Measurements from ENCODE around the gene DDX25. TPM values are rescaled to one million over a fixed set of nuclear protein-coding genes. Genes with fewer than 3 reads are reported as not detected.

DDX25 gene
- total RNA-seq, 1 experiment from 2014 or later, result not detected

GRCh38 chr11:125948278-125949051 lies 44.2 kb downstream of the DDX25 start:
- no peak for DNase-seq (ENCODE audit: extremely low read depth, low read depth)

GRCh38 chr11:125949271-125950177 lies 45.2 kb downstream of the DDX25 start:
- DNase-seq (ENCODE audit: extremely low read depth, low read depth), result no peak

GRCh38 chr11:125950178-125950490 lies 45.8 kb downstream of the DDX25 start:
- no peak for DNase-seq (ENCODE audit: extremely low read depth, low read depth)

GRCh38 chr11:125950696-125951651 lies 46.7 kb downstream of the DDX25 start:
- no peak for DNase-seq (ENCODE audit: extremely low read depth, low read depth)

GRCh38 chr11:125951731-125952130 lies 47.4 kb downstream of the DDX25 start:
- no peak for DNase-seq (ENCODE audit: extremely low read depth, low read depth)

GRCh38 chr11:125952559-125952958 lies 48.3 kb downstream of the DDX25 start:
- no peak for DNase-seq (ENCODE audit: extremely low read depth, low read depth)

- DNase-seq (ENCODE audit: extremely low read depth, low read depth), result no peak
Observed at GRCh38 chr11:125952973-125953372, 48.7 kb downstream of the DDX25 start.

GRCh38 chr11:125953401-125953935 lies 49.2 kb downstream of the DDX25 start:
- DNase-seq (ENCODE audit: extremely low read depth, low read depth), result no peak

GRCh38 chr11:125954123-125954944 lies 50.0 kb downstream of the DDX25 start:
- DNase-seq (ENCODE audit: extremely low read depth, low read depth), result no peak

- no peak for DNase-seq (ENCODE audit: extremely low read depth, low read depth)
Observed at GRCh38 chr11:125954945-125955640, 50.8 kb downstream of the DDX25 start.

- no peak for DNase-seq (ENCODE audit: extremely low read depth, low read depth)
Observed at GRCh38 chr11:125955856-125956255, 51.5 kb downstream of the DDX25 start.

- no peak for DNase-seq (ENCODE audit: extremely low read depth, low read depth)
Observed at GRCh38 chr11:125956391-125957134, 52.3 kb downstream of the DDX25 start.

GRCh38 chr11:125957618-125958332 lies 53.5 kb downstream of the DDX25 start:
- DNase-seq (ENCODE audit: extremely low read depth, low read depth), result no peak

GRCh38 chr11:125958872-125959400 lies 54.6 kb downstream of the DDX25 start:
- no peak for DNase-seq (ENCODE audit: extremely low read depth, low read depth)

GRCh38 chr11:125959511-125959910 lies 55.2 kb downstream of the DDX25 start:
- DNase-seq (ENCODE audit: extremely low read depth, low read depth), result no peak

GRCh38 chr11:125959931-125960330 lies 55.6 kb downstream of the DDX25 start:
- no peak for DNase-seq (ENCODE audit: extremely low read depth, low read depth)

- no peak for DNase-seq (ENCODE audit: extremely low read depth, low read depth)
Observed at GRCh38 chr11:125960771-125961170, 56.5 kb downstream of the DDX25 start.
